Neural progenitor cell (in vitro differentiated cells): ENCODE measurements around the gene HADHB. TPM values are rescaled to one million over a fixed set of nuclear protein-coding genes. Genes with fewer than 3 reads are reported as not detected.

Experiments used
- DNase-seq: peaks from one replicate; pipeline ENCODE4 v3.0.0-alpha.2; 2016; ENCODE audit warnings: low spot score
- H2AFZ ChIP-seq: fragments of 200-600 bp; sonication (generic); replicated peaks from 2 replicates; pipeline ENCODE4 v1.6.1; 2016; ENCODE audit warnings: antibody characterized with exemption
- H3F3A ChIP-seq: fragments of 200-600 bp; sonication (generic); 2 replicates; pipeline ENCODE4 v1.6.1; 2016; ENCODE audit warnings: antibody characterized with exemption, low read depth
- H3K27ac ChIP-seq: fragments of 200-600 bp; sonication (generic); 2 replicates; pipeline ENCODE4 v1.5.1; 2016; ENCODE audit warnings: mild to moderate bottlenecking
- H3K27me3 ChIP-seq: fragments of 200-600 bp; sonication (generic); 2 replicates; pipeline ENCODE4 v1.6.1; 2016; ENCODE audit warnings: mild to moderate bottlenecking, moderate library complexity
- H3K36me3 ChIP-seq: fragments of 200-600 bp; sonication (generic); 2 replicates; pipeline ENCODE4 v1.5.1; 2016
- H3K4me1 ChIP-seq: fragments of 200-600 bp; sonication (generic); 2 replicates; pipeline ENCODE4 v1.6.1; 2016; ENCODE audit warnings: mixed run types
- H3K4me2 ChIP-seq: fragments of 200-600 bp; sonication (generic); 2 replicates; pipeline ENCODE4 v1.6.1; 2016
- H3K4me3 ChIP-seq: fragments of 200-600 bp; sonication (generic); 2 replicates; pipeline ENCODE4 v1.5.1; 2016
- H3K79me2 ChIP-seq: fragments of 200-600 bp; sonication (generic); 2 replicates; pipeline ENCODE4 v1.6.1; 2016; ENCODE audit warnings: low read depth
- H3K9ac ChIP-seq: fragments of 200-600 bp; sonication (generic); 2 replicates; pipeline ENCODE4 v1.6.1; 2016
- H3K9me3 ChIP-seq: fragments of 200-600 bp; sonication (generic); 2 replicates; pipeline ENCODE4 v1.5.1; 2016; ENCODE audit warnings: low read depth
- H4K20me1 ChIP-seq: fragments of 200-600 bp; sonication (generic); 2 replicates; pipeline ENCODE4 v1.6.1; 2016; ENCODE audit warnings: low read depth
- H3K27ac Mint-ChIP-seq: 3 replicates; pipeline ENCODE4 v1.8.0; 2021; ENCODE audit warnings: mixed read lengths
- H3K27me3 Mint-ChIP-seq: 2 replicates; pipeline ENCODE4 v1.8.0; 2022; ENCODE audit warnings: low read depth, mild to moderate bottlenecking, inconsistent platforms, moderate library complexity, mixed read lengths; ENCODE audit not compliant: insufficient read depth
- H3K36me3 Mint-ChIP-seq: 3 replicates; pipeline ENCODE4 v1.8.0; 2021; ENCODE audit warnings: mixed read lengths
- H3K4me1 Mint-ChIP-seq: 3 replicates; pipeline ENCODE4 v1.8.0; 2021; ENCODE audit warnings: mixed read lengths
- H3K4me3 Mint-ChIP-seq: 3 replicates; pipeline ENCODE4 v1.8.0; 2021; ENCODE audit warnings: mild to moderate bottlenecking, moderate library complexity, mixed read lengths
- H3K9me3 Mint-ChIP-seq: 3 replicates; pipeline ENCODE4 v1.8.0; 2020; ENCODE audit warnings: mixed read lengths
- CTCF ChIP-seq: fragments of 200-600 bp; sonication (generic); IDR thresholded peaks from 2 replicates; pipeline ENCODE4 v1.5.1; 2017; ENCODE audit warnings: antibody characterized with exemption, mild to moderate bottlenecking
- EZH2 ChIP-seq: fragments of 200-600 bp; sonication (generic); IDR thresholded peaks from 2 replicates; pipeline ENCODE4 v1.6.1; 2017; ENCODE audit warnings: antibody characterized with exemption, mild to moderate bottlenecking, moderate library complexity
- EZH2phosphoT487 ChIP-seq: fragments of 200-600 bp; sonication (generic); IDR thresholded peaks from 2 replicates; pipeline ENCODE4 v1.6.1; 2017; ENCODE audit warnings: antibody characterized with exemption
- total RNA-seq: library from RNA; depleted of rRNA; stranded (reverse); fragments of >200 nt; gene quantifications from 2 replicates; pipeline ENCODE4 v1.2.3, GENCODE V29; 2015; ENCODE audit warnings: low replicate concordance

HADHB gene
- total RNA-seq, 1 donor from 2014 or later, result 40.6 TPM

- no peaks in the 10 kb centered on the region for H3K36me3 ChIP-seq
- H3K27ac ChIP-seq, result no peak overlapping the region
- peak overlapping the region; percentile 87 for H3K4me2 ChIP-seq
- no peaks in the 10 kb centered on the region for H3K27me3 ChIP-seq
- peak overlapping the region; percentile 100 for H3K4me3 Mint-ChIP-seq
- DNase-seq, result peak; percentile 75
- H3F3A ChIP-seq, result peaks cover 15% of the 10 kb centered on the region
- peaks cover 2% of the 10 kb centered on the region for H3K27me3 Mint-ChIP-seq
- peak overlapping the region; percentile 45 for H2AFZ ChIP-seq
- H3K36me3 Mint-ChIP-seq, result no peaks in the 10 kb centered on the region
- H3K9me3 Mint-ChIP-seq, result peaks cover 2% of the 10 kb centered on the region
- peak overlapping the region; percentile 63 for H3K9ac ChIP-seq
- peaks cover 7% of the 10 kb centered on the region for H3K4me1 ChIP-seq
- no peaks in the 10 kb centered on the region for H3K9me3 ChIP-seq
- H3K79me2 ChIP-seq, result peaks cover 93% of the 10 kb centered on the region
- TF ChIP-seq EZH2phosphoT487 (no peak), EZH2 (no peak), CTCF (no peak)
- H3K27ac Mint-ChIP-seq, result peak overlapping the region; percentile 62
- peaks cover 39% of the 10 kb centered on the region for H3K4me1 Mint-ChIP-seq
- peak overlapping the region; percentile 88 for H3K4me3 ChIP-seq
- H4K20me1 ChIP-seq, result peaks cover 4% of the 10 kb centered on the region
Observed at GRCh38 chr2:26245231-26245732, 543 bp downstream of the HADHB start.

- Histone ChIP-seq H3K27me3 (no peaks in the 10 kb centered on the region), H3K27ac (no peak overlapping the region), H4K20me1 (peaks cover 4% of the 10 kb centered on the region), H3F3A (peaks cover 15% of the 10 kb centered on the region), H3K9me3 (no peaks in the 10 kb centered on the region), H3K4me3 (peak overlapping the region; percentile 88), H3K4me2 (peak overlapping the region; percentile 87), H2AFZ (peak overlapping the region; percentile 45), H3K79me2 (peaks cover 92% of the 10 kb centered on the region), H3K4me1 (peaks cover 7% of the 10 kb centered on the region), H3K9ac (no peak overlapping the region), H3K36me3 (no peaks in the 10 kb centered on the region)
- H3K27me3 Mint-ChIP-seq, result peaks cover 2% of the 10 kb centered on the region
- H3K4me3 Mint-ChIP-seq, result peak overlapping the region; percentile 100
- no peak for DNase-seq
- TF ChIP-seq EZH2, result no peak
- TF ChIP-seq EZH2phosphoT487, result no peak
- TF ChIP-seq CTCF, result no peak
- H3K9me3 Mint-ChIP-seq, result peaks cover 2% of the 10 kb centered on the region
- no peak overlapping the region for H3K27ac Mint-ChIP-seq
- peaks cover 36% of the 10 kb centered on the region for H3K4me1 Mint-ChIP-seq
- H3K36me3 Mint-ChIP-seq, result no peaks in the 10 kb centered on the region
Observed at GRCh38 chr2:26245810-26246209, 1.1 kb downstream of the HADHB start.

GRCh38 chr2:26246818-26247217 is 2.1 kb downstream of the HADHB start:
- no peak overlapping the region for H3K4me2 ChIP-seq
- H3K9ac ChIP-seq, result no peak overlapping the region
- DNase-seq, result no peak
- H3K79me2 ChIP-seq, result peaks cover 92% of the 10 kb centered on the region
- no peak overlapping the region for H3K27ac ChIP-seq
- H4K20me1 ChIP-seq, result peaks cover 8% of the 10 kb centered on the region
- no peaks in the 10 kb centered on the region for H3K27me3 ChIP-seq
- no peaks in the 10 kb centered on the region for H3K36me3 ChIP-seq
- peaks cover 7% of the 10 kb centered on the region for H3K4me1 ChIP-seq
- H2AFZ ChIP-seq, result no peak overlapping the region
- H3K9me3 Mint-ChIP-seq, result peaks cover 2% of the 10 kb centered on the region
- no peak for TF ChIP-seq EZH2phosphoT487
- TF ChIP-seq EZH2, result no peak
- no peak for TF ChIP-seq CTCF
- H3K36me3 Mint-ChIP-seq, result no peaks in the 10 kb centered on the region
- no peak overlapping the region for H3K4me3 ChIP-seq
- H3K9me3 ChIP-seq, result no peaks in the 10 kb centered on the region
- peaks cover 19% of the 10 kb centered on the region for H3F3A ChIP-seq
- peak overlapping the region; percentile 53 for H3K4me3 Mint-ChIP-seq
- peaks cover 33% of the 10 kb centered on the region for H3K4me1 Mint-ChIP-seq
- no peak overlapping the region for H3K27ac Mint-ChIP-seq
- H3K27me3 Mint-ChIP-seq, result peaks cover 2% of the 10 kb centered on the region
